WERI-Rb-1 (cell line): ENCODE measurements around the gene BLTP3A.

Source experiments
- DNase-seq: peaks from one replicate; pipeline ENCODE4 v3.0.0-alpha.2; 2020
- H3K27ac ChIP-seq: fragments of 250-450 bp; sonication (Bioruptor Pico); 2 replicates; pipeline ENCODE4 v1.5.1; 2020; ENCODE audit warnings: mild to moderate bottlenecking, moderate library complexity
- H3K27me3 ChIP-seq: fragments of 250-450 bp; sonication (Bioruptor Pico); 2 replicates; pipeline ENCODE4 v1.5.1; 2021; ENCODE audit warnings: mild to moderate bottlenecking, low read depth, moderate library complexity; ENCODE audit not compliant: insufficient read depth, severe bottlenecking
- H3K36me3 ChIP-seq: fragments of 250-450 bp; sonication (Bioruptor Pico); 2 replicates; pipeline ENCODE4 v1.5.1; 2020; ENCODE audit warnings: mild to moderate bottlenecking, moderate library complexity
- H3K4me3 ChIP-seq: 2 replicates; pipeline ENCODE4 v1.5.1; 2011; ENCODE audit warnings: low read depth, mild to moderate bottlenecking, control low read depth, low read length
- H3K9me3 ChIP-seq: fragments of 250-450 bp; sonication (Bioruptor Pico); 2 replicates; pipeline ENCODE4 v1.5.1; 2021; ENCODE audit warnings: mild to moderate bottlenecking, moderate library complexity; ENCODE audit not compliant: severe bottlenecking
- TF ChIP-seq, protein P1 (sequence below): IDR thresholded peaks from 2 replicates; pipeline ENCODE4 v1.5.1; 2011; ENCODE audit warnings: low read depth, mild to moderate bottlenecking, control low read depth, inconsistent platforms, low read length

Gene BLTP3A

GRCh38 chr6:34836451-34836850 is 44.6 kb downstream of the BLTP3A start:
- H3K4me3 ChIP-seq: no peak overlapping the region
- H3K9me3 ChIP-seq: no peaks in the 10 kb centered on the region
- TF ChIP-seq, protein P1, sequence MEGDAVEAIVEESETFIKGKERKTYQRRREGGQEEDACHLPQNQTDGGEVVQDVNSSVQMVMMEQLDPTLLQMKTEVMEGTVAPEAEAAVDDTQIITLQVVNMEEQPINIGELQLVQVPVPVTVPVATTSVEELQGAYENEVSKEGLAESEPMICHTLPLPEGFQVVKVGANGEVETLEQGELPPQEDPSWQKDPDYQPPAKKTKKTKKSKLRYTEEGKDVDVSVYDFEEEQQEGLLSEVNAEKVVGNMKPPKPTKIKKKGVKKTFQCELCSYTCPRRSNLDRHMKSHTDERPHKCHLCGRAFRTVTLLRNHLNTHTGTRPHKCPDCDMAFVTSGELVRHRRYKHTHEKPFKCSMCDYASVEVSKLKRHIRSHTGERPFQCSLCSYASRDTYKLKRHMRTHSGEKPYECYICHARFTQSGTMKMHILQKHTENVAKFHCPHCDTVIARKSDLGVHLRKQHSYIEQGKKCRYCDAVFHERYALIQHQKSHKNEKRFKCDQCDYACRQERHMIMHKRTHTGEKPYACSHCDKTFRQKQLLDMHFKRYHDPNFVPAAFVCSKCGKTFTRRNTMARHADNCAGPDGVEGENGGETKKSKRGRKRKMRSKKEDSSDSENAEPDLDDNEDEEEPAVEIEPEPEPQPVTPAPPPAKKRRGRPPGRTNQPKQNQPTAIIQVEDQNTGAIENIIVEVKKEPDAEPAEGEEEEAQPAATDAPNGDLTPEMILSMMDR: no peak
- peaks cover 68% of the 10 kb centered on the region for H3K36me3 ChIP-seq
- H3K27me3 ChIP-seq: no peaks in the 10 kb centered on the region
- no peak for DNase-seq
- no peak overlapping the region for H3K27ac ChIP-seq

GRCh38 chr6:34837528-34837927 is 45.6 kb downstream of the BLTP3A start:
- Histone ChIP-seq H3K27me3 (no peaks in the 10 kb centered on the region), H3K4me3 (no peak overlapping the region), H3K36me3 (peaks cover 63% of the 10 kb centered on the region), H3K9me3 (no peaks in the 10 kb centered on the region), H3K27ac (no peak overlapping the region)
- DNase-seq: no peak
- TF ChIP-seq, protein P1: no peak

- H3K27ac ChIP-seq: no peak overlapping the region
- no peaks in the 10 kb centered on the region for H3K9me3 ChIP-seq
- no peaks in the 10 kb centered on the region for H3K27me3 ChIP-seq
- peaks cover 59% of the 10 kb centered on the region for H3K36me3 ChIP-seq
- no peak for DNase-seq
- TF ChIP-seq, protein P1: no peak
- H3K4me3 ChIP-seq: no peak overlapping the region
These were observed 47.9 kb downstream of the BLTP3A start for GRCh38 chr6:34839666-34840352.
